ENCODE data around the gene GALNT13.

GALNT13 gene

GRCh38 chr2:154375579-154375931 lies 503.8 kb downstream of the GALNT13 start:
- no peak for DNase-seq (ENCODE audit: low read depth)
- TF ChIP-seq, protein P1, sequence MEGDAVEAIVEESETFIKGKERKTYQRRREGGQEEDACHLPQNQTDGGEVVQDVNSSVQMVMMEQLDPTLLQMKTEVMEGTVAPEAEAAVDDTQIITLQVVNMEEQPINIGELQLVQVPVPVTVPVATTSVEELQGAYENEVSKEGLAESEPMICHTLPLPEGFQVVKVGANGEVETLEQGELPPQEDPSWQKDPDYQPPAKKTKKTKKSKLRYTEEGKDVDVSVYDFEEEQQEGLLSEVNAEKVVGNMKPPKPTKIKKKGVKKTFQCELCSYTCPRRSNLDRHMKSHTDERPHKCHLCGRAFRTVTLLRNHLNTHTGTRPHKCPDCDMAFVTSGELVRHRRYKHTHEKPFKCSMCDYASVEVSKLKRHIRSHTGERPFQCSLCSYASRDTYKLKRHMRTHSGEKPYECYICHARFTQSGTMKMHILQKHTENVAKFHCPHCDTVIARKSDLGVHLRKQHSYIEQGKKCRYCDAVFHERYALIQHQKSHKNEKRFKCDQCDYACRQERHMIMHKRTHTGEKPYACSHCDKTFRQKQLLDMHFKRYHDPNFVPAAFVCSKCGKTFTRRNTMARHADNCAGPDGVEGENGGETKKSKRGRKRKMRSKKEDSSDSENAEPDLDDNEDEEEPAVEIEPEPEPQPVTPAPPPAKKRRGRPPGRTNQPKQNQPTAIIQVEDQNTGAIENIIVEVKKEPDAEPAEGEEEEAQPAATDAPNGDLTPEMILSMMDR (IDR thresholded peaks at IDR 0.05; ENCODE audit: control insufficient read depth, insufficient read depth, low read depth, low read length, missing control alignments) = no peak

GRCh38 chr2:154381931-154382794 lies 510.4 kb downstream of the GALNT13 start:
- no peak for DNase-seq (ENCODE audit: low read depth)
- H3K4me3 ChIP-seq (ENCODE audit: control insufficient read depth, low read depth, low read length) = no peak overlapping the region
- TF ChIP-seq, protein P1 (IDR thresholded peaks at IDR 0.05; ENCODE audit: control insufficient read depth, insufficient read depth, low read depth, low read length, missing control alignments) = no peak

More at GRCh38 chr2:154375579-154375931, 503.8 kb downstream of the GALNT13 start:
- H3K4me3 ChIP-seq (ENCODE audit: control insufficient read depth, low read depth, low read length) = no peak overlapping the region

- TF ChIP-seq, protein P1 (IDR thresholded peaks at IDR 0.05; ENCODE audit: control insufficient read depth, insufficient read depth, low read depth, low read length, missing control alignments) = no peak
- no peak for DNase-seq (ENCODE audit: low read depth)
- no peak overlapping the region for H3K4me3 ChIP-seq (ENCODE audit: control insufficient read depth, low read depth, low read length)
Observed at GRCh38 chr2:154386186-154386585, 514.5 kb downstream of the GALNT13 start.

DNA sequence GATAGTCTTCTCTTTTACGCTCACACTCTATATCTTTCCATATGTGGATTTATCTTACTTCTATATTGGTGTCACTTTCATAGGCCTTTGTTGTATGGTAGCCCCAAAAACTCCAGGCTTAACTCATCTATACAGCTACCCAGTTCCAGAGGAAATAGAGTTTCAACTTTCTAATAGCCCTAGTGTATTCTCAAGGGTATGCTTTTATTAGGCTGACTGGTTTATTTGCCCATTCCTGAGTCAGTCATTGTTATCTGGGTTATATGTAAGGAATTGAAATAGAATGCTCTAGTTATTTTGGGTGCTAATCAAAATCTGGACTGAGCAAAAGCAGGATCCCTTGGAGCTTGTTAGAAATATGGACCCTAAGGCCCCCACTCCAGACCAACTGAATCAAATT lies 519.3 kb downstream of the GALNT13 start:
- TF ChIP-seq, protein P1 (IDR thresholded peaks at IDR 0.05; ENCODE audit: control insufficient read depth, insufficient read depth, low read depth, low read length, missing control alignments) = no peak
- H3K4me3 ChIP-seq (ENCODE audit: control insufficient read depth, low read depth, low read length) = no peak overlapping the region
- no peak for DNase-seq (ENCODE audit: low read depth)

GRCh38 chr2:154392256-154392655 lies 520.5 kb downstream of the GALNT13 start:
- TF ChIP-seq, protein P1 (IDR thresholded peaks at IDR 0.05; ENCODE audit: control insufficient read depth, insufficient read depth, low read depth, low read length, missing control alignments) = no peak
- H3K4me3 ChIP-seq (ENCODE audit: control insufficient read depth, low read depth, low read length) = no peak overlapping the region
- no peak for DNase-seq (ENCODE audit: low read depth)

- TF ChIP-seq, protein P1 (IDR thresholded peaks at IDR 0.05; ENCODE audit: control insufficient read depth, insufficient read depth, low read depth, low read length, missing control alignments) = no peak
- H3K4me3 ChIP-seq (ENCODE audit: control insufficient read depth, low read depth, low read length) = no peak overlapping the region
- DNase-seq (ENCODE audit: low read depth) = no peak
Observed at GRCh38 chr2:154394600-154394999, 522.9 kb downstream of the GALNT13 start.
